ENCODE results near the gene SOAT2. TPM values are rescaled to one million over a fixed set of nuclear protein-coding genes. Genes with fewer than 3 reads are reported as not detected.

SOAT2 gene
- total and polyA plus RNA-seq, 8 donors, result 0.09 to 0.54 (median 0.17) TPM; not detected in 4

GRCh38 chr12:53098354-53098981, 4.8 kb upstream of the SOAT2 start:
- FAIRE-seq (no peak), DNase-seq (no peak), ATAC-seq (no peak)
- no peak for TF ChIP-seq CTCF (IDR thresholded peaks at IDR 0.05)
- no peaks in the 10 kb centered on the region for H3K36me3 ChIP-seq
- intact Hi-C loops (cut with DNase I), result loop anchor here in 2 of 3 donors (2.0 to 5.0 kb wide), 2 partner anchors 32 to 36 kb away; no protein-coding TSS in a partner anchor
- no peaks in the 10 kb centered on the region for H3K27me3 ChIP-seq
- no peaks in the 10 kb centered on the region for H3K9me3 ChIP-seq
- H3K4me3 ChIP-seq, result peak overlapping the region in 2 of 4 donors; percentile 54 to 55
- H3K4me1 ChIP-seq, result peaks cover 6 to 21% (median 11%) of the 10 kb centered on the region in 3 donors
- peak overlapping the region in 3 of 4 donors; percentile 29 to 66 (median 52) for H3K27ac ChIP-seq
- WGBS, 2 donors, result 70 to 77% methylated on average over 13 of the region's 13 CpGs

GRCh38 chr12:53099071-53099882, 4.0 kb upstream of the SOAT2 start:
- H3K27ac ChIP-seq, result peak overlapping the region in 3 of 4 donors; percentile 19 to 66 (median 29)
- ATAC-seq (peak; percentile 55 to 70 (median 63)), DNase-seq (peak; percentile 78 to 97 (median 88)), FAIRE-seq (peak; percentile 98)
- H3K9me3 ChIP-seq, result no peaks in the 10 kb centered on the region
- no peak overlapping the region for H3K4me3 ChIP-seq
- H3K27me3 ChIP-seq, result no peaks in the 10 kb centered on the region
- no peaks in the 10 kb centered on the region for H3K36me3 ChIP-seq
- TF ChIP-seq CTCF (IDR thresholded peaks at IDR 0.05), result peak; percentile 82 to 97 (median 88)
- peaks cover 6 to 24% (median 14%) of the 10 kb centered on the region in 3 donors for H3K4me1 ChIP-seq
- intact Hi-C loops (cut with DNase I), result loop anchor here in 2 of 3 donors (2.0 to 5.0 kb wide), 2 partner anchors 32 to 37 kb away; no protein-coding TSS in a partner anchor
- WGBS, 2 donors, result 20 to 29% methylated on average over 6 of the region's 6 CpGs

DNA sequence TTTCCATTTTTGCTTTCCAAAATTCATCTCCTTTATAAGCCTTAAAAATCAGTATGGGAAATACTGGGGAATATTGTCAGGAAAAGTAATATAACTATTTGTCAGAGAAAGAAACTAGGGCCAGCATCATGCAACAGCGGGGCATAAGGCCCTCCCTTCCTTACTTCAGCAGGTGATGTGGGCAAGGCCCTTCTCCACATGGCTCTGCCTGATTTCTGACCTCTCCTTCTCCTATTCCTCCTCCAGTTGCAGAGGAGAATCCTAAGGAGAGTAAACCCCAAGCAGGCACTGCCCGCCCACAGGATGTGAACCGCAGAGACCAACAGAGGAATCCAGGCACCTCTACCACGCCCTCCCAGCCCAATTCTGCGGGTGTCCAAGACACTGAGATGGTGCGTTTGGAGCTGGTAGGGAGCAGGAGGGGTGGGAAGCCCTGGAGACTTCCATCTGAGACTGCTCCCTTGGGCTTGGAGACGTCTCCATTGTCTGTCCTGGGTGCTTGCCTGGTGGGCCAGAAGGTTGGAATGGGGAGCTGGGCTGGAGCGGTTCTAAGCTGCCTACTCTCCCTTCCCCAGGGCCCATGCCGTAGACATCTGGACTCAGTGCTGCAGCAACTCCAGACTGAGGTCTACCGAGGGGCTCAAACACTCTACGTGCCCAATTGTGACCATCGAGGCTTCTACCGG, 2.7 kb upstream of the SOAT2 start:
- no peak for DNase-seq
- no peak for ATAC-seq
- Histone ChIP-seq H3K4me1 (peaks cover 6 to 24% (median 14%) of the 10 kb centered on the region in 3 donors), H3K4me3 (no peak overlapping the region), H3K36me3 (no peaks in the 10 kb centered on the region), H3K27me3 (no peaks in the 10 kb centered on the region), H3K9me3 (no peaks in the 10 kb centered on the region), H3K27ac (no peak overlapping the region)
- intact Hi-C loops (cut with DNase I), result no loop called here
- FAIRE-seq, result no peak
- WGBS, 2 donors, result 86 to 91% methylated on average over 13 of the region's 13 CpGs
- no peak for TF ChIP-seq CTCF (IDR thresholded peaks at IDR 0.05)

- intact Hi-C loops (cut with DNase I), result no loop called here
- FAIRE-seq, result no peak
- peaks cover 6 to 24% (median 14%) of the 10 kb centered on the region in 3 donors for H3K4me1 ChIP-seq
These were observed 2.0 kb upstream of the SOAT2 start for GRCh38 chr12:53101266-53101665.

More at GRCh38 chr12:53101266-53101665, 2.0 kb upstream of the SOAT2 start:
- WGBS, 2 donors, result 86 to 91% methylated on average over 7 of the region's 7 CpGs
- no peaks in the 10 kb centered on the region for H3K9me3 ChIP-seq
- TF ChIP-seq CTCF (IDR thresholded peaks at IDR 0.05), result no peak
- H3K36me3 ChIP-seq, result no peaks in the 10 kb centered on the region
- DNase-seq (no peak), ATAC-seq (no peak)
- no peak overlapping the region for H3K4me3 ChIP-seq
- H3K27me3 ChIP-seq, result no peaks in the 10 kb centered on the region
- no peak overlapping the region for H3K27ac ChIP-seq
